Neural progenitor cell (in vitro differentiated cells): ENCODE data around the gene OR51B2. TPM values are rescaled to one million over a fixed set of nuclear protein-coding genes. Genes with fewer than 3 reads are reported as not detected.
"Not testable (repeated sequence)": the region's sequence is repeated elsewhere in the genome, so short reads cannot be mapped to it uniquely, and the experiment has no call there.

ENCODE experiments used
- DNase-seq: peaks from one replicate; pipeline ENCODE4 v3.0.0-alpha.2; 2016; ENCODE audit warnings: low spot score
- H2AFZ ChIP-seq: fragments of 200-600 bp; sonication (generic); replicated peaks from 2 replicates; pipeline ENCODE4 v1.6.1; 2016; ENCODE audit warnings: antibody characterized with exemption
- H3F3A ChIP-seq: fragments of 200-600 bp; sonication (generic); 2 replicates; pipeline ENCODE4 v1.6.1; 2016; ENCODE audit warnings: antibody characterized with exemption, low read depth
- H3K27ac ChIP-seq: fragments of 200-600 bp; sonication (generic); 2 replicates; pipeline ENCODE4 v1.5.1; 2016; ENCODE audit warnings: mild to moderate bottlenecking
- H3K27me3 ChIP-seq: fragments of 200-600 bp; sonication (generic); 2 replicates; pipeline ENCODE4 v1.6.1; 2016; ENCODE audit warnings: mild to moderate bottlenecking, moderate library complexity
- H3K36me3 ChIP-seq: fragments of 200-600 bp; sonication (generic); 2 replicates; pipeline ENCODE4 v1.5.1; 2016
- H3K4me1 ChIP-seq: fragments of 200-600 bp; sonication (generic); 2 replicates; pipeline ENCODE4 v1.6.1; 2016; ENCODE audit warnings: mixed run types
- H3K4me2 ChIP-seq: fragments of 200-600 bp; sonication (generic); 2 replicates; pipeline ENCODE4 v1.6.1; 2016
- H3K4me3 ChIP-seq: fragments of 200-600 bp; sonication (generic); 2 replicates; pipeline ENCODE4 v1.5.1; 2016
- H3K79me2 ChIP-seq: fragments of 200-600 bp; sonication (generic); 2 replicates; pipeline ENCODE4 v1.6.1; 2016; ENCODE audit warnings: low read depth
- H3K9ac ChIP-seq: fragments of 200-600 bp; sonication (generic); 2 replicates; pipeline ENCODE4 v1.6.1; 2016
- H3K9me3 ChIP-seq: fragments of 200-600 bp; sonication (generic); 2 replicates; pipeline ENCODE4 v1.5.1; 2016; ENCODE audit warnings: low read depth
- H4K20me1 ChIP-seq: fragments of 200-600 bp; sonication (generic); 2 replicates; pipeline ENCODE4 v1.6.1; 2016; ENCODE audit warnings: low read depth
- H3K27ac Mint-ChIP-seq: 3 replicates; pipeline ENCODE4 v1.8.0; 2021; ENCODE audit warnings: mixed read lengths
- H3K27me3 Mint-ChIP-seq: 2 replicates; pipeline ENCODE4 v1.8.0; 2022; ENCODE audit warnings: low read depth, mild to moderate bottlenecking, inconsistent platforms, moderate library complexity, mixed read lengths; ENCODE audit not compliant: insufficient read depth
- H3K36me3 Mint-ChIP-seq: 3 replicates; pipeline ENCODE4 v1.8.0; 2021; ENCODE audit warnings: mixed read lengths
- H3K4me1 Mint-ChIP-seq: 3 replicates; pipeline ENCODE4 v1.8.0; 2021; ENCODE audit warnings: mixed read lengths
- H3K4me3 Mint-ChIP-seq: 3 replicates; pipeline ENCODE4 v1.8.0; 2021; ENCODE audit warnings: mild to moderate bottlenecking, moderate library complexity, mixed read lengths
- H3K9me3 Mint-ChIP-seq: 3 replicates; pipeline ENCODE4 v1.8.0; 2020; ENCODE audit warnings: mixed read lengths
- EZH2 ChIP-seq: fragments of 200-600 bp; sonication (generic); IDR thresholded peaks from 2 replicates; pipeline ENCODE4 v1.6.1; 2017; ENCODE audit warnings: antibody characterized with exemption, mild to moderate bottlenecking, moderate library complexity
- EZH2phosphoT487 ChIP-seq: fragments of 200-600 bp; sonication (generic); IDR thresholded peaks from 2 replicates; pipeline ENCODE4 v1.6.1; 2017; ENCODE audit warnings: antibody characterized with exemption
- total RNA-seq: library from RNA; depleted of rRNA; stranded (reverse); fragments of >200 nt; gene quantifications from 2 replicates; pipeline ENCODE4 v1.2.3, GENCODE V29; 2015; ENCODE audit warnings: low replicate concordance
- TF ChIP-seq, protein P1 (sequence below): fragments of 200-600 bp; sonication (generic); IDR thresholded peaks from 2 replicates; pipeline ENCODE4 v1.5.1; 2017; ENCODE audit warnings: antibody characterized with exemption, mild to moderate bottlenecking

The OR51B2 gene
- total RNA-seq, 1 donor from 2014 or later = not detected

DNA sequence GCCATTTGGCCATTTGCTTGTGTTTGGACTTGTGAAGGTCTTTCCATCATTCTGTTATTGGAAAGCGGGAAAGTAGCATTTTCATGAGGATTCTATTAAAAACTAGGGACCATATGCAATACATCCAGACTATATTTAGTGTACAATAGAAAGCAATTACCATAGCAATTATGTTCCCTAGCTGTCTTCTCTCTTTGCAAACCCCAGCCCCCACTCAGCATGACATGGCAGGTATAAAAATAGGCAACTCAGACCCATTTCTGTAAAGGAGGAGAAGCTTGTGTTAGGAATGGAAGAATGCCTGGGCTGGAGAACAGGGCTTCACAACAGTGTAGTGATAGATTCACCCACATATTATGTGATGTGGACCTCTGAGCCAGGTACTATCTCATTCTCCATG, 39.6 kb upstream of the OR51B2 start:
- Histone ChIP-seq H3K9me3 (no peaks in the 10 kb centered on the region), H3K27ac (no peak overlapping the region), H3K79me2 (no peaks in the 10 kb centered on the region), H3K4me3 (no peak overlapping the region), H3K4me1 (no peaks in the 10 kb centered on the region), H3F3A (no peaks in the 10 kb centered on the region), H2AFZ (no peak overlapping the region), H3K4me2 (no peak overlapping the region), H3K9ac (no peak overlapping the region), H3K27me3 (no peaks in the 10 kb centered on the region), H4K20me1 (no peaks in the 10 kb centered on the region), H3K36me3 (no peaks in the 10 kb centered on the region)
- Mint-ChIP-seq H3K27ac (no peak overlapping the region), H3K9me3 (no peaks in the 10 kb centered on the region), H3K4me1 (no peaks in the 10 kb centered on the region), H3K27me3 (peaks cover 2% of the 10 kb centered on the region), H3K36me3 (no peaks in the 10 kb centered on the region), H3K4me3 (no peak overlapping the region)
- TF ChIP-seq EZH2phosphoT487 = no peak
- DNase-seq = no peak

DNA sequence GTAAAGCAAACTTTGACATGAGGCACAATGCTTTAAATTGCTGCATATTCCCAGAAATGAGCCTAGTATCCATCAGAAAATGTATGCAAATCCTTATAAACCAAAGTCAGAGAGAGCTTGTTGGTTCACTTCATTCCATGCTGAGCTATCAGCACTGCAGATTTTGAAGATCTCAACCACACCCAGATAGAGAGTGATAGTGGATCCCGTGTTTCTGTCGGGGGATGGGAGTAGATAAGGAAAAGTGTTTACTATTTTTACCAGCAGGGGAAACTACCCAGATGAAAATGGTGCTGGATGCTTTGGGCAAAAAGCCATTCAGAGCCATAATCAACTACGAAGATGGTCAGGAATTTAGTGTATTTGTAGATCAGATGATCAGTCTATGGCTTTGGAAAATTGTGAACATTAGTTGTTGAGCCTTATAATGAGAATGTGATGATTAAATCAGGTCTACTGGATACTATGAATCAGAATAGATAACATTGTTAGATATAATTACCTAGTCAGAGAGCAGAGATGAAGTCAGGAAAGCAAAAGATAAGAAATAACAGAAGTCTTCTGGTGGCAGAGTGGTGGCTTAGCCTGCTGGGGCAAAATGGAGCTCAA, 38.0 kb upstream of the OR51B2 start:
- no peak overlapping the region for H3K4me3 ChIP-seq
- H3K36me3 ChIP-seq = no peaks in the 10 kb centered on the region
- peaks cover 2% of the 10 kb centered on the region for H3K27me3 Mint-ChIP-seq
- H3K27ac ChIP-seq = no peak overlapping the region
- H3K4me2 ChIP-seq = no peak overlapping the region
- DNase-seq = no peak
- H3K4me1 ChIP-seq = no peaks in the 10 kb centered on the region
- H3K36me3 Mint-ChIP-seq = no peaks in the 10 kb centered on the region
- no peaks in the 10 kb centered on the region for H3K9me3 Mint-ChIP-seq
- no peak overlapping the region for H2AFZ ChIP-seq
- H3K4me1 Mint-ChIP-seq = no peaks in the 10 kb centered on the region
- H4K20me1 ChIP-seq = no peaks in the 10 kb centered on the region
- no peaks in the 10 kb centered on the region for H3K27me3 ChIP-seq
- H3K9me3 ChIP-seq = no peaks in the 10 kb centered on the region
- no peak overlapping the region for H3K4me3 Mint-ChIP-seq
- no peak overlapping the region for H3K27ac Mint-ChIP-seq
- TF ChIP-seq, protein P1, sequence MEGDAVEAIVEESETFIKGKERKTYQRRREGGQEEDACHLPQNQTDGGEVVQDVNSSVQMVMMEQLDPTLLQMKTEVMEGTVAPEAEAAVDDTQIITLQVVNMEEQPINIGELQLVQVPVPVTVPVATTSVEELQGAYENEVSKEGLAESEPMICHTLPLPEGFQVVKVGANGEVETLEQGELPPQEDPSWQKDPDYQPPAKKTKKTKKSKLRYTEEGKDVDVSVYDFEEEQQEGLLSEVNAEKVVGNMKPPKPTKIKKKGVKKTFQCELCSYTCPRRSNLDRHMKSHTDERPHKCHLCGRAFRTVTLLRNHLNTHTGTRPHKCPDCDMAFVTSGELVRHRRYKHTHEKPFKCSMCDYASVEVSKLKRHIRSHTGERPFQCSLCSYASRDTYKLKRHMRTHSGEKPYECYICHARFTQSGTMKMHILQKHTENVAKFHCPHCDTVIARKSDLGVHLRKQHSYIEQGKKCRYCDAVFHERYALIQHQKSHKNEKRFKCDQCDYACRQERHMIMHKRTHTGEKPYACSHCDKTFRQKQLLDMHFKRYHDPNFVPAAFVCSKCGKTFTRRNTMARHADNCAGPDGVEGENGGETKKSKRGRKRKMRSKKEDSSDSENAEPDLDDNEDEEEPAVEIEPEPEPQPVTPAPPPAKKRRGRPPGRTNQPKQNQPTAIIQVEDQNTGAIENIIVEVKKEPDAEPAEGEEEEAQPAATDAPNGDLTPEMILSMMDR = no peak
- no peak for TF ChIP-seq EZH2phosphoT487
- no peak for TF ChIP-seq EZH2
- H3K9ac ChIP-seq = no peak overlapping the region
- H3F3A ChIP-seq = no peaks in the 10 kb centered on the region
- H3K79me2 ChIP-seq = no peaks in the 10 kb centered on the region

DNA sequence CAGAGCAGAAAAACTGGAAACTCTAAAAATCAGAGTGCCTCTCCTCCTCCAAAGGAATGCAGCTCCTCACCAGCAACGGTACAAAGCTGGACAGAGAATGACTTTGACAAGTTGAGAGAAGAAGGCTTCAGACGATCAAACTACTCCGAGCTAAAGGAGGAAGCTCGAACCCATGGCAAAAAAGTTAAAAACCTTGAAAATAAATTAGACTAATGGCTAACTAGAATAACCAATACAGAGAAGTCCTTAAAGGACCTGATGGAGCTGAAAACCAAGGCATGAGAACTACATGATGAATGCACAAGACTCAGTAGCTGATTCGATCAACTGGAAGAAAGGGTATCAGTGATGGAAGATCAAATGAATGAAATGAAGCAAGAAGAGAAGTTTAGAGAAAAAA, 31.9 kb upstream of the OR51B2 start:
- DNase-seq, H3K27ac ChIP-seq, H4K20me1 ChIP-seq, H3K36me3 ChIP-seq, H3K4me1 ChIP-seq, H3K4me1 Mint-ChIP-seq, H3K4me3 Mint-ChIP-seq, H3K9me3 Mint-ChIP-seq, H3K27me3 Mint-ChIP-seq, H3K9ac ChIP-seq, H3K79me2 ChIP-seq, H3K4me3 ChIP-seq, H3K36me3 Mint-ChIP-seq, H3K9me3 ChIP-seq, H2AFZ ChIP-seq, H3F3A ChIP-seq, H3K4me2 ChIP-seq, H3K27me3 ChIP-seq, H3K27ac Mint-ChIP-seq: not testable (repeated sequence)

DNA sequence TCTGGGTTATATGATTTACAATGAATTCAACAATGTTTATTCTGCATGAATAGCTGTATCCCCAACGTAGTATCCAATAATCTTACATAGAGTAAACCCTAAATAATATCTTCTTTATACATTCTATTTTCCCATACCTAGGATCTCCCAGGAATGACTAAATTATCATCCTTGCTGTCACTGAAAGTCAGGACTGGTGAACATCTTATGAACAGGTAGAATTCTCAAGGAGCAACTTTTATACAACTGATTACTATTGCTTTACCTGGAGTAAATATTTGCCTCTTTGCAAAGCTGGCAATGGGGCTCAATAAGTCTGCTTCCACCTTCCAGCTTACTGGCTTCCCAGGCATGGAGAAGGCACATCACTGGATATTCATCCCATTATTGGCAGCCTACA, 27.1 kb upstream of the OR51B2 start, which contains the start of gene OR51B6:
OR51B6 (plus strand) TSS at position 301 of the 400 bp plus-strand sequence; CDS start at position 301, 0 bp downstream.
- no peaks in the 10 kb centered on the region for H3K27me3 Mint-ChIP-seq
- Histone ChIP-seq H3K36me3 (no peaks in the 10 kb centered on the region), H3K27me3 (no peaks in the 10 kb centered on the region), H2AFZ (no peak within 1 kb of the TSS), H3K27ac (no peak within 1 kb of the TSS), H3K9me3 (no peaks in the 10 kb centered on the region), H3F3A (no peaks in the 10 kb centered on the region), H4K20me1 (no peaks in the 10 kb centered on the region), H3K4me3 (no peak within 1 kb of the TSS), H3K79me2 (no peaks in the 10 kb centered on the region), H3K4me2 (no peak within 1 kb of the TSS), H3K4me1 (no peaks in the 10 kb centered on the region), H3K9ac (no peak within 1 kb of the TSS)
- H3K27ac Mint-ChIP-seq = no peak within 1 kb of the TSS
- no peak for TF ChIP-seq EZH2
- peaks cover 3% of the 10 kb centered on the region for H3K4me1 Mint-ChIP-seq
- no peaks in the 10 kb centered on the region for H3K9me3 Mint-ChIP-seq
- H3K36me3 Mint-ChIP-seq = no peaks in the 10 kb centered on the region
- no peak for DNase-seq
- H3K4me3 Mint-ChIP-seq = no peak within 1 kb of the TSS

DNA sequence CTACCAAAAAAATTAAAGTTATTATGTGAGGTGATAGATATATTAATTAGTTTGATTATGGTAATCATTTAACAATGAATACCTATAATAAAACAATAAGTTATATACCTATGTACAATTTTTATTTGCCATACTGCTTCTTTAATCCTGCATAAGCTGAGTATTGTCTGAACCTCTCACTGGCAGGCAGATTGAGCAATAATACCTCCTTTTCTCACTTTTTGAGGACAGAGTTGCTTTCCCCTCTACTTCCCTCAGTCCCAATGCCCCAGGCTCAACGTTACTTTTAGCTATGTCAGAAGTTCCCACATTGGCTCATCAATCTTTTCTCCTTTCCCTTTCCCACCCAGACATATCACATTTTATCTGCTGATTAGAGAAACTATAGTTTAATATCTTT, 25.5 kb upstream of the OR51B2 start:
- H3K4me2 ChIP-seq = no peak overlapping the region
- no peaks in the 10 kb centered on the region for H3K9me3 Mint-ChIP-seq
- no peaks in the 10 kb centered on the region for H3K36me3 ChIP-seq
- no peak overlapping the region for H3K4me3 ChIP-seq
- no peaks in the 10 kb centered on the region for H3K27me3 ChIP-seq
- TF ChIP-seq EZH2phosphoT487 = no peak
- TF ChIP-seq EZH2 = no peak
- TF ChIP-seq, protein P1 = no peak
- H4K20me1 ChIP-seq = no peaks in the 10 kb centered on the region
- H3K27ac ChIP-seq = no peak overlapping the region
- peaks cover 3% of the 10 kb centered on the region for H3K4me1 Mint-ChIP-seq
- H3F3A ChIP-seq = no peaks in the 10 kb centered on the region
- no peaks in the 10 kb centered on the region for H3K9me3 ChIP-seq
- no peak for DNase-seq
- H3K27ac Mint-ChIP-seq = no peak overlapping the region
- H3K27me3 Mint-ChIP-seq = no peaks in the 10 kb centered on the region
- no peak overlapping the region for H3K9ac ChIP-seq
- no peaks in the 10 kb centered on the region for H3K36me3 Mint-ChIP-seq
- H3K4me3 Mint-ChIP-seq = no peak overlapping the region
- no peaks in the 10 kb centered on the region for H3K4me1 ChIP-seq
- no peak overlapping the region for H2AFZ ChIP-seq
- H3K79me2 ChIP-seq = no peaks in the 10 kb centered on the region
